ENCODE data around the gene NCOA5. TPM values are rescaled to one million over a fixed set of nuclear protein-coding genes. Genes with fewer than 3 reads are reported as not detected.
A peak's percentile ranks its signal among the peaks of the same experiment; 100 is the strongest.

The NCOA5 gene
- total RNA-seq, 1 experiment from 2014 or later, result 16.5 TPM

- TF ChIP-seq ZNF317 (CRISPR knock-in tag; IDR thresholded peaks at IDR 0.05; ENCODE audit: borderline replicate concordance, low read depth) (0 out of 2 replicates have a peak, but pooled peaks have one; percentile 49), STAT6 (CRISPR knock-in tag; conservative IDR thresholded peaks at IDR 0.05; ENCODE audit: low read depth) (no peak), SMAD4 (CRISPR knock-in tag; IDR thresholded peaks at IDR 0.05) (peak; percentile 59; the same call in 1 of the 2 replicates), ZSCAN18 (CRISPR knock-in tag; IDR thresholded peaks at IDR 0.05) (no peak), TEAD4 (CRISPR knock-in tag; IDR thresholded peaks at IDR 0.05) (no peak), HMGXB4 (CRISPR knock-in tag; IDR thresholded peaks at IDR 0.05) (peak; percentile 95), ZNF423 (CRISPR knock-in tag; IDR thresholded peaks at IDR 0.05) (peak; percentile 98), TP53 (CRISPR knock-in tag; IDR thresholded peaks at IDR 0.05) (peak; percentile 69; the same call in 1 of the 2 replicates), NR2C2 (CRISPR knock-in tag; IDR thresholded peaks at IDR 0.05) (no peak), FOXJ3 (CRISPR knock-in tag; IDR thresholded peaks at IDR 0.05; ENCODE audit: borderline replicate concordance) (no peak), ERG (CRISPR knock-in tag; IDR thresholded peaks at IDR 0.05) (no peak), GABPB1 (CRISPR knock-in tag; IDR thresholded peaks at IDR 0.05) (no peak; the same call in 1 of the 2 replicates), MAX (CRISPR knock-in tag; IDR thresholded peaks at IDR 0.05) (peak; percentile 94), RELA (CRISPR knock-in tag; IDR thresholded peaks at IDR 0.05; ENCODE audit: borderline replicate concordance) (no peak), ZNF138 (CRISPR knock-in tag; conservative IDR thresholded peaks at IDR 0.05) (0 out of 2 replicates have a peak, but pooled peaks have one; percentile 33), FOXK1 (CRISPR knock-in tag; IDR thresholded peaks at IDR 0.05) (peak; percentile 49; the same call in 1 of the 2 replicates), IRF1 (CRISPR knock-in tag; IDR thresholded peaks at IDR 0.05) (no peak; the same call in 1 of the 2 replicates), ZNF425 (CRISPR knock-in tag; conservative IDR thresholded peaks at IDR 0.05) (no peak), SMAD3 (CRISPR knock-in tag; IDR thresholded peaks at IDR 0.05; ENCODE audit: borderline replicate concordance) (peak; percentile 73; the same call in 1 of the 2 replicates), GTF2I (CRISPR knock-in tag; conservative IDR thresholded peaks at IDR 0.05) (no peak), PREB (CRISPR knock-in tag; IDR thresholded peaks at IDR 0.05; ENCODE audit: borderline replicate concordance) (no peak), NFYB (CRISPR knock-in tag; conservative IDR thresholded peaks at IDR 0.05; ENCODE audit: low read depth) (no peak), ETV6 (CRISPR knock-in tag; IDR thresholded peaks at IDR 0.05) (peak; percentile 59; the same call in 1 of the 2 replicates), TEAD1 (CRISPR knock-in tag; IDR thresholded peaks at IDR 0.05) (peak; percentile 18; the same call in 1 of the 2 replicates), NFATC4 (CRISPR knock-in tag; IDR thresholded peaks at IDR 0.05) (no peak), ZNF263 (CRISPR knock-in tag; IDR thresholded peaks at IDR 0.05; ENCODE audit: low read depth) (peak; percentile 60), USF1 (CRISPR knock-in tag; IDR thresholded peaks at IDR 0.05) (no peak; the same call in 1 of the 2 replicates)
Measured at GRCh38 chr20:46013829-46014516, 75.8 kb downstream of the NCOA5 start (continued).
